Stomach (tissue), 4 donors: ENCODE results near the gene TM4SF5.

Source experiments
- CTCF ChIP-seq, 7 experiments: fragments of 450-650 bp in 4 of 7; fragments of 200-600 bp in 3 of 7; sonication (generic) in 3 of 7; IDR thresholded peaks; one replicate each; pipeline ENCODE4 v1.5.1; 2016 to 2019; ENCODE audit warnings: antibody characterized with exemption in 7 of 7, control low read depth in 2 of 7, mild to moderate bottlenecking in 1 of 7
- POLR2AphosphoS5 ChIP-seq, 3 donors: sonication (generic); formaldehyde crosslinking; IDR thresholded peaks; one replicate each; pipeline ENCODE4 v1.6.1; 2016; ENCODE audit warnings: antibody characterized with exemption in 3 of 3

GRCh38 chr17:4744999-4745969 is 26.4 kb upstream of the TM4SF5 start:
- TF ChIP-seq POLR2AphosphoS5 (IDR thresholded peaks at IDR 0.05) (no peak), CTCF (IDR thresholded peaks at IDR 0.05) (no peak)
